LNCaP clone FGC (cell line): Measurements from ENCODE around the gene BBOF1.

ENCODE experiments used
- DNase-seq: peaks from one replicate; pipeline ENCODE4 v3.0.0-alpha.2; 2011; ENCODE audit warnings: low read depth
- H3K4me3 ChIP-seq: 2 replicates; pipeline ENCODE4 v1.5.1; 2011; ENCODE audit warnings: mild to moderate bottlenecking, low read depth, low read length, control low read depth
- CTCF ChIP-seq: IDR thresholded peaks from 2 replicates; pipeline ENCODE4 v1.5.1; 2012; ENCODE audit warnings: mild to moderate bottlenecking; ENCODE audit not compliant: control insufficient read depth, insufficient read depth; ENCODE audit errors: extremely low read depth

BBOF1 gene

GRCh38 chr14:74014299-74014698 is 4.8 kb upstream of the BBOF1 start:
- DNase-seq = no peak
- H3K4me3 ChIP-seq = no peak overlapping the region
- no peak for TF ChIP-seq CTCF

- no peak for TF ChIP-seq CTCF
- no peak overlapping the region for H3K4me3 ChIP-seq
- DNase-seq = no peak
These were observed 4.0 kb upstream of the BBOF1 start for GRCh38 chr14:74015176-74015575.

- no peak for DNase-seq
These were observed 3.2 kb upstream of the BBOF1 start for GRCh38 chr14:74015963-74016362.

GRCh38 chr14:74018174-74018585 is 969 bp upstream of the BBOF1 start:
- DNase-seq = no peak
- H3K4me3 ChIP-seq = peak overlapping the region; percentile 92
- TF ChIP-seq CTCF = no peak

More at GRCh38 chr14:74015963-74016362, 3.2 kb upstream of the BBOF1 start:
- no peak overlapping the region for H3K4me3 ChIP-seq
- no peak for TF ChIP-seq CTCF

- TF ChIP-seq CTCF = no peak
- no peak for DNase-seq
- H3K4me3 ChIP-seq = peak overlapping the region; percentile 92
These were observed 424 bp downstream of the BBOF1 start for GRCh38 chr14:74019408-74020137.

- DNase-seq = no peak
- H3K4me3 ChIP-seq = no peak overlapping the region
- no peak for TF ChIP-seq CTCF
These were observed 3.2 kb downstream of the BBOF1 start for GRCh38 chr14:74022346-74022745.

GRCh38 chr14:74029136-74029535 is 10.0 kb downstream of the BBOF1 start:
- no peak overlapping the region for H3K4me3 ChIP-seq
- TF ChIP-seq CTCF = no peak
- no peak for DNase-seq
